ENCODE results near the gene GNA14. TPM values are rescaled to one million over a fixed set of nuclear protein-coding genes. Genes with fewer than 3 reads are reported as not detected.

Gene GNA14
- total RNA-seq, 1 donor from 2014 or later = 0.14 TPM

DNA sequence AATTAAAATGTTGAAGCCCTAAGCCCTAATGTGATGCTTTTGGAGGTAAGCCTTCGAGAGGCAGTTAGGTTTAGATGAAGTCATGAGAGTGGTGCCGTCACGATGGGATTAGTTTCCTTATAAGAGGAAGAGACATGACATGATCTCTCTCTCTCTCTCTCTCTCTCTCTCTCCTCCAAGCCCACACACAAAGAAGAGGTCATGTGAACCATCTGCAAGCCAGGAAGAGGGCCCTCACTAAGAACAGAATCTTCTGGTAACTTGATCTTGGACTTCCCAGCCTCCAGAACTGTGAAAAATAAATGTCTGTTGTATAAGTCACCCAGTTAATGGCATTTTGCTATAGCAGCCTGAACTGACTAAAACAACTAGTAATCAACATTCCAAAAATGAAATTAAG lies 175.5 kb downstream of the GNA14 start:
- no peaks in the 10 kb centered on the region for H3K27me3 Mint-ChIP-seq
- H3K27ac Mint-ChIP-seq = no peak overlapping the region
- no peak overlapping the region for H3K4me3 Mint-ChIP-seq (ENCODE audit: low read depth)
- no peaks in the 10 kb centered on the region for H3K4me1 Mint-ChIP-seq (ENCODE audit: low read depth)
- TF ChIP-seq, protein P1, sequence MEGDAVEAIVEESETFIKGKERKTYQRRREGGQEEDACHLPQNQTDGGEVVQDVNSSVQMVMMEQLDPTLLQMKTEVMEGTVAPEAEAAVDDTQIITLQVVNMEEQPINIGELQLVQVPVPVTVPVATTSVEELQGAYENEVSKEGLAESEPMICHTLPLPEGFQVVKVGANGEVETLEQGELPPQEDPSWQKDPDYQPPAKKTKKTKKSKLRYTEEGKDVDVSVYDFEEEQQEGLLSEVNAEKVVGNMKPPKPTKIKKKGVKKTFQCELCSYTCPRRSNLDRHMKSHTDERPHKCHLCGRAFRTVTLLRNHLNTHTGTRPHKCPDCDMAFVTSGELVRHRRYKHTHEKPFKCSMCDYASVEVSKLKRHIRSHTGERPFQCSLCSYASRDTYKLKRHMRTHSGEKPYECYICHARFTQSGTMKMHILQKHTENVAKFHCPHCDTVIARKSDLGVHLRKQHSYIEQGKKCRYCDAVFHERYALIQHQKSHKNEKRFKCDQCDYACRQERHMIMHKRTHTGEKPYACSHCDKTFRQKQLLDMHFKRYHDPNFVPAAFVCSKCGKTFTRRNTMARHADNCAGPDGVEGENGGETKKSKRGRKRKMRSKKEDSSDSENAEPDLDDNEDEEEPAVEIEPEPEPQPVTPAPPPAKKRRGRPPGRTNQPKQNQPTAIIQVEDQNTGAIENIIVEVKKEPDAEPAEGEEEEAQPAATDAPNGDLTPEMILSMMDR (IDR thresholded peaks at IDR 0.05; ENCODE audit: unreplicated experiment) = no peak
- H3K9me3 Mint-ChIP-seq (ENCODE audit: low read depth) = peaks cover 8% of the 10 kb centered on the region
- no peaks in the 10 kb centered on the region for H3K36me3 Mint-ChIP-seq (ENCODE audit: insufficient read depth)
- no peak for DNase-seq (ENCODE audit: low spot score, unreplicated experiment)

DNA sequence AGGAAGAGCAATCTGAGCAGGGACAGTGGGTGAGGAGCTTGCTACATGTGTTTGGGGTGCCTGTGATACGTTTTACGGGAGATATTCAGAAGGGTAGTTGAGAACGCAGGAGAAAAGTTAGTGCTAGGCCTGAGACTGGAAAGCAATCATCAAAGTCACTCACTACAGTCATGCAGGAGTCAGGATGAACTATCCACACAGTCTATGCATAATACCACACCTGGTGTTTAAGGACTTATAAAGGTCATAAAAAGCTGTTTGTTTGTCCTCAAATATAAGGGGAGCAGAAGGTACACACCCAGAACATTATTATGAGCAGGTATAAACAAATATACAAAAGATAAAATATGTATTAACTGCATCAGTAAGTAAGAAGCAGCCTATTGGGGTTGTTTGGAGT lies 176.6 kb downstream of the GNA14 start:
- no peak overlapping the region for H3K27ac Mint-ChIP-seq
- TF ChIP-seq, protein P1 (IDR thresholded peaks at IDR 0.05; ENCODE audit: unreplicated experiment) = no peak
- no peak for DNase-seq (ENCODE audit: low spot score, unreplicated experiment)
- no peaks in the 10 kb centered on the region for H3K27me3 Mint-ChIP-seq
- H3K4me3 Mint-ChIP-seq (ENCODE audit: low read depth) = no peak overlapping the region
- no peaks in the 10 kb centered on the region for H3K4me1 Mint-ChIP-seq (ENCODE audit: low read depth)
- H3K9me3 Mint-ChIP-seq (ENCODE audit: low read depth) = peaks cover 4% of the 10 kb centered on the region
- H3K36me3 Mint-ChIP-seq (ENCODE audit: insufficient read depth) = no peaks in the 10 kb centered on the region

DNA sequence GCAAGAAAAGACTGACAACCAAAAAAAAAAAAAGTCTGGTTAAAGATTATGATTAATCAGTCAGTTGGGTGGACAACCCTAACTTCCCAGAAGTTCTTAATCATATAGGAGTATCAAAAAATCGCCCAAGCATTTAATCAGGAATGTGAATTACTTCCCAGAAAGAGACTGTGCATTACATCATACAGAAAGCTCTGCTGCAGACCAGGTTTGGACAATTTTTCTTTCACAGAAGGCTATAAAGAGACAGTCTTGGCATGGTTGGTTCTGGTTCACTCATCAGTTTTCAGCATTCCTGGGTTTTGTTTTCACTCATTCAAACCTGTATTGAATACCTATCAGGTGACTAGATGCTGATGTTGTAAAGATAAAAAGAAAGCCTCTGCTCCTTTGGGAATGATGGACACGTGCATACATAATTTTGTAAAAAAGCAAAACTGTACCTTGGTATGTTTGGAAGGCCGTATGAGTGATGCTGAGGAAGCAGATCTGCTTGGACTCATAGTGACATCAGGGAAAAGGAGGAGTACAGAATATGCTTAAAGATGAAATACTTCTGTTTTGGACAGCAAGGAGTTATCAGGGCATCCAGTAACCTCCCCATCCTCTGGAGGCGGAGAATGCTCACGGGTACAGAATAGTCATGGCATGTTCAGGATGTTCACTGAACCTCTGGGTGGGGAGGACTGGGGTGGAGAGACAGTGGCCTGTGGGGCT lies 178.4 kb downstream of the GNA14 start:
- H3K4me3 Mint-ChIP-seq (ENCODE audit: low read depth) = no peak overlapping the region
- peaks cover 4% of the 10 kb centered on the region for H3K9me3 Mint-ChIP-seq (ENCODE audit: low read depth)
- H3K27me3 Mint-ChIP-seq = no peaks in the 10 kb centered on the region
- DNase-seq (ENCODE audit: low spot score, unreplicated experiment) = no peak
- no peaks in the 10 kb centered on the region for H3K4me1 Mint-ChIP-seq (ENCODE audit: low read depth)
- no peaks in the 10 kb centered on the region for H3K36me3 Mint-ChIP-seq (ENCODE audit: insufficient read depth)
- H3K27ac Mint-ChIP-seq = no peak overlapping the region
- TF ChIP-seq, protein P1 (IDR thresholded peaks at IDR 0.05; ENCODE audit: unreplicated experiment) = no peak

DNA sequence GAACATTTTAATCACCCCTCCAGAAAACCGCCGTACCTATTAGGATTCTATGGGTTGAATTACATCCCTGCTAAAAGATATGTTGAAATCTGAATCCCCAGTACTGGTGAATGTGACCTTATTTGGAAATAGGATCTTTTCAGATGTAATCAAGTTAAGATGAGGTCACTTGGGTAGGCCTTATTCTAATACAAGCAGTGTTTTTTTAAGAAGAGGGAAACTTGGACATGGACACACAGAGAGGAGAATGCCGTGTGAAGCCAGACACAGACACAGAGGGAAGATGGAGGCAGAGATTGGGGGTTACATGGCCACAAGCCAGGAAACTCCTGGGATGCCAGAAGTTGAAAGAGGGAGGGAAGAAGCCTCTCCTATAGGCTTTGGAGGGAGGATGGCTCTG lies 183.5 kb downstream of the GNA14 start:
- no peaks in the 10 kb centered on the region for H3K36me3 Mint-ChIP-seq (ENCODE audit: insufficient read depth)
- H3K9me3 Mint-ChIP-seq (ENCODE audit: low read depth) = no peaks in the 10 kb centered on the region
- peaks cover 12% of the 10 kb centered on the region for H3K27me3 Mint-ChIP-seq
- H3K4me3 Mint-ChIP-seq (ENCODE audit: low read depth) = no peak overlapping the region
- DNase-seq (ENCODE audit: low spot score, unreplicated experiment) = no peak
- TF ChIP-seq, protein P1 (IDR thresholded peaks at IDR 0.05; ENCODE audit: unreplicated experiment) = no peak
- H3K4me1 Mint-ChIP-seq (ENCODE audit: low read depth) = no peaks in the 10 kb centered on the region
- no peak overlapping the region for H3K27ac Mint-ChIP-seq

DNA sequence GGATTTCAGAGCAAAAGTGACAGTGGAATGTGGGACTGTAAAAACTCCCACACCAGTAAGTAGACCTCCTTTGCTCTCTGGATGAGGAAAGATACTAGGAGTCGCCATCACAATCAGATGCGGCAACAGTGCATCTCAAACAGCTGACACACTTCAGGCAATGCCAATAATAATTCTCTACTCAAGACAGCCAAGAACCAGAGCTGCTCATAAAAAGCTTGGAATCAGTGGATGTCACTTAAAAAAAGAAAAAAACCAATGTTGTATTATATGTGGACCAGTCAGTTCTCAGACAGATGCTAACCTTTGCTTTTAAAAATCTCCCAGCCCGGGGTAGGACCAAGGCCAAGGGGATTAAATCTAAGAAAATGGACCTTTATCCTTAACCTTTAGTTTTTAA lies 185.0 kb downstream of the GNA14 start:
- no peak for DNase-seq (ENCODE audit: low spot score, unreplicated experiment)
- no peak overlapping the region for H3K4me3 Mint-ChIP-seq (ENCODE audit: low read depth)
- H3K36me3 Mint-ChIP-seq (ENCODE audit: insufficient read depth) = no peaks in the 10 kb centered on the region
- TF ChIP-seq, protein P1 (IDR thresholded peaks at IDR 0.05; ENCODE audit: unreplicated experiment) = no peak
- peaks cover 12% of the 10 kb centered on the region for H3K27me3 Mint-ChIP-seq
- no peaks in the 10 kb centered on the region for H3K4me1 Mint-ChIP-seq (ENCODE audit: low read depth)
- H3K9me3 Mint-ChIP-seq (ENCODE audit: low read depth) = no peaks in the 10 kb centered on the region
- no peak overlapping the region for H3K27ac Mint-ChIP-seq
